SK-N-MC (cell line): ENCODE results near the gene PRKG1.

Source experiments
- DNase-seq: peaks from one replicate; pipeline ENCODE4 v3.0.0-alpha.2; 2011; ENCODE audit warnings: low read depth, low spot score
- H3K27ac ChIP-seq: fragments of 200-600 bp; sonication (generic); 2 replicates; pipeline ENCODE4 v1.5.1; 2016; ENCODE audit warnings: mixed run types
- H3K36me3 ChIP-seq: fragments of 200-600 bp; sonication (generic); 2 replicates; pipeline ENCODE4 v1.6.1; 2017; ENCODE audit warnings: antibody characterized with exemption, low read length, mixed read lengths; ENCODE audit not compliant: insufficient read depth
- H3K4me3 ChIP-seq: fragments of 200-600 bp; sonication (generic); 2 replicates; pipeline ENCODE4 v1.5.1; 2016
- H3K9ac ChIP-seq: fragments of 200-600 bp; sonication (generic); 2 replicates; pipeline ENCODE4 v1.8.0; 2017; ENCODE audit warnings: mixed run types, mixed read lengths; ENCODE audit not compliant: insufficient read length
- H3K9me3 ChIP-seq: fragments of 200-600 bp; sonication (generic); 2 replicates; pipeline ENCODE4 v1.6.1; 2017; ENCODE audit warnings: low read depth, mild to moderate bottlenecking, antibody characterized with exemption, low read length, moderate library complexity, mixed read lengths
- EZH2 ChIP-seq: fragments of 200-600 bp; sonication (generic); IDR thresholded peaks from one replicate; pipeline ENCODE4 v1.6.1; 2017; ENCODE audit warnings: antibody characterized with exemption
- FOXP2 ChIP-seq: optimal IDR thresholded peaks from 2 replicates; pipeline ENCODE3; 2011; ENCODE audit warnings: mild to moderate bottlenecking, moderate library complexity; ENCODE audit not compliant: insufficient read depth; ENCODE audit errors: extremely low read length, control extremely low read depth
- POLR2AphosphoS5 ChIP-seq: IDR thresholded peaks from 2 replicates; pipeline ENCODE4 v1.6.1; 2012; ENCODE audit warnings: mild to moderate bottlenecking, low read depth, low read length, borderline replicate concordance

The PRKG1 gene

GRCh38 chr10:52100011-52100547 is 1025.8 kb downstream of the PRKG1 start:
- H3K4me3 ChIP-seq, result no peak overlapping the region
- no peak for TF ChIP-seq FOXP2
- no peak for TF ChIP-seq EZH2
- TF ChIP-seq POLR2AphosphoS5, result no peak
- H3K9ac ChIP-seq, result no peak overlapping the region
- no peaks in the 10 kb centered on the region for H3K36me3 ChIP-seq
- no peak for DNase-seq
- no peaks in the 10 kb centered on the region for H3K9me3 ChIP-seq
- no peak overlapping the region for H3K27ac ChIP-seq

- H3K4me3 ChIP-seq, result no peak overlapping the region
- no peaks in the 10 kb centered on the region for H3K9me3 ChIP-seq
- TF ChIP-seq POLR2AphosphoS5 (no peak), EZH2 (no peak), FOXP2 (no peak)
- no peaks in the 10 kb centered on the region for H3K36me3 ChIP-seq
- H3K9ac ChIP-seq, result no peak overlapping the region
- H3K27ac ChIP-seq, result no peak overlapping the region
- no peak for DNase-seq
Observed at GRCh38 chr10:52105301-52105700, 1031.0 kb downstream of the PRKG1 start.

- Histone ChIP-seq H3K27ac (no peak overlapping the region), H3K9me3 (no peaks in the 10 kb centered on the region), H3K36me3 (no peaks in the 10 kb centered on the region), H3K4me3 (no peak overlapping the region), H3K9ac (no peak overlapping the region)
- TF ChIP-seq FOXP2 (no peak), EZH2 (no peak), POLR2AphosphoS5 (no peak)
- DNase-seq, result no peak
Observed at GRCh38 chr10:52106011-52106410, 1031.7 kb downstream of the PRKG1 start.

- DNase-seq, result no peak
- Histone ChIP-seq H3K4me3 (no peak overlapping the region), H3K36me3 (no peaks in the 10 kb centered on the region), H3K27ac (no peak overlapping the region), H3K9me3 (no peaks in the 10 kb centered on the region), H3K9ac (no peak overlapping the region)
- TF ChIP-seq POLR2AphosphoS5, result no peak
- no peak for TF ChIP-seq FOXP2
- no peak for TF ChIP-seq EZH2
Observed at GRCh38 chr10:52106899-52107298, 1032.6 kb downstream of the PRKG1 start.

- DNase-seq, result no peak
- H3K27ac ChIP-seq, result no peak overlapping the region
- TF ChIP-seq FOXP2, result no peak
- TF ChIP-seq EZH2, result no peak
- TF ChIP-seq POLR2AphosphoS5, result no peak
- no peak overlapping the region for H3K9ac ChIP-seq
- no peaks in the 10 kb centered on the region for H3K9me3 ChIP-seq
- H3K36me3 ChIP-seq, result no peaks in the 10 kb centered on the region
- no peak overlapping the region for H3K4me3 ChIP-seq
Observed at GRCh38 chr10:52108236-52108635, 1033.9 kb downstream of the PRKG1 start.

- no peak overlapping the region for H3K9ac ChIP-seq
- no peaks in the 10 kb centered on the region for H3K36me3 ChIP-seq
- no peak for DNase-seq
- no peak overlapping the region for H3K4me3 ChIP-seq
- H3K9me3 ChIP-seq, result no peaks in the 10 kb centered on the region
- no peak overlapping the region for H3K27ac ChIP-seq
- TF ChIP-seq POLR2AphosphoS5, result no peak
- no peak for TF ChIP-seq EZH2
- TF ChIP-seq FOXP2, result no peak
Observed at GRCh38 chr10:52110576-52110975, 1036.3 kb downstream of the PRKG1 start.

- no peak overlapping the region for H3K27ac ChIP-seq
- DNase-seq, result no peak
- no peaks in the 10 kb centered on the region for H3K36me3 ChIP-seq
- no peaks in the 10 kb centered on the region for H3K9me3 ChIP-seq
- TF ChIP-seq FOXP2, result no peak
- TF ChIP-seq POLR2AphosphoS5, result no peak
- no peak for TF ChIP-seq EZH2
- no peak overlapping the region for H3K4me3 ChIP-seq
- H3K9ac ChIP-seq, result no peak overlapping the region
Observed at GRCh38 chr10:52111101-52111891, 1037.0 kb downstream of the PRKG1 start.

- no peaks in the 10 kb centered on the region for H3K36me3 ChIP-seq
- H3K9ac ChIP-seq, result no peak overlapping the region
- H3K9me3 ChIP-seq, result no peaks in the 10 kb centered on the region
- no peak overlapping the region for H3K27ac ChIP-seq
- no peak for DNase-seq
- no peak overlapping the region for H3K4me3 ChIP-seq
- TF ChIP-seq EZH2 (no peak), POLR2AphosphoS5 (no peak), FOXP2 (no peak)
Observed at GRCh38 chr10:52115823-52116222, 1041.5 kb downstream of the PRKG1 start.
